DND-41 (cell line): ENCODE measurements around the gene RNASE7.
A peak's percentile ranks its signal among the peaks of the same experiment; 100 is the strongest.

Experiments
- ATAC-seq: fragments of 200-7000 bp; cut with Tn5 transposase; 3 replicates; pipeline ENCODE4 v1.9.1; 2021; ENCODE audit warnings: low read depth; ENCODE audit not compliant: insufficient read depth
- DNase-seq: peaks from one replicate; pipeline ENCODE4 v3.0.0-alpha.2; 2020
- H2AFZ ChIP-seq: 2 replicates; pipeline ENCODE4 v1.6.0; 2012; ENCODE audit warnings: low read depth, low read length
- H3K27ac ChIP-seq: 2 replicates; pipeline ENCODE4 v1.5.1; 2012; ENCODE audit warnings: low read length, inconsistent platforms
- H3K27me3 ChIP-seq: fragments of 200-600 bp; sonication (generic); 2 replicates; pipeline ENCODE4 v1.6.0; 2012; ENCODE audit warnings: low read length, mild to moderate bottlenecking, inconsistent platforms; ENCODE audit not compliant: insufficient read depth, poor library complexity
- H3K36me3 ChIP-seq: 2 replicates; pipeline ENCODE4 v1.5.1; 2012; ENCODE audit warnings: low read length, inconsistent platforms; ENCODE audit not compliant: insufficient read depth
- H3K4me1 ChIP-seq: 2 replicates; pipeline ENCODE4 v1.5.1; 2012; ENCODE audit warnings: mild to moderate bottlenecking, low read length; ENCODE audit not compliant: insufficient read depth
- H3K4me2 ChIP-seq: 2 replicates; pipeline ENCODE4 v1.6.0; 2012; ENCODE audit warnings: mild to moderate bottlenecking, moderate library complexity, low read length, inconsistent platforms; ENCODE audit not compliant: insufficient read depth
- H3K4me3 ChIP-seq, 2 experiments: fragments of 200-600 bp in 1 of 2; shearing (Covaris generic) in 1 of 2; 2 replicates each; pipeline ENCODE4 v1.5.1; 2012 to 2016; ENCODE audit warnings: inconsistent platforms in 2 of 2, low read length in 2 of 2, mild to moderate bottlenecking in 2 of 2, low read depth in 1 of 2, moderate library complexity in 1 of 2
- H3K79me2 ChIP-seq: 2 replicates; pipeline ENCODE4 v1.6.0; 2012; ENCODE audit warnings: low read length, inconsistent platforms; ENCODE audit not compliant: insufficient read depth
- H3K9ac ChIP-seq: 2 replicates; pipeline ENCODE4 v1.6.0; 2012; ENCODE audit warnings: low read depth, mild to moderate bottlenecking, inconsistent platforms, low read length, moderate library complexity
- H3K9me3 ChIP-seq: 2 replicates; pipeline ENCODE4 v1.5.1; 2012; ENCODE audit warnings: low read length, moderate library complexity, mild to moderate bottlenecking, inconsistent platforms; ENCODE audit not compliant: insufficient read depth, severe bottlenecking
- H4K20me1 ChIP-seq: 2 replicates; pipeline ENCODE4 v1.6.0; 2012; ENCODE audit warnings: low read length; ENCODE audit not compliant: insufficient read depth
- CTCF ChIP-seq: IDR thresholded peaks from 2 replicates; pipeline ENCODE4 v1.5.1; 2012; ENCODE audit warnings: borderline replicate concordance, low read length, moderate library complexity, mild to moderate bottlenecking; ENCODE audit not compliant: poor library complexity, severe bottlenecking; ENCODE audit errors: extremely low read depth
- EZH2 ChIP-seq: IDR thresholded peaks from 3 replicates; pipeline ENCODE4 v1.6.1; 2012; ENCODE audit warnings: borderline replicate concordance, low read depth, mild to moderate bottlenecking, moderate library complexity, low read length, inconsistent platforms; ENCODE audit not compliant: severe bottlenecking

RNASE7 gene

GRCh38 chr14:21043387-21043973 is 1.3 kb downstream of the RNASE7 start:
- Histone ChIP-seq H4K20me1 (no peaks in the 10 kb centered on the region), H2AFZ (no peak overlapping the region), H3K9me3 (no peaks in the 10 kb centered on the region), H3K36me3 (no peaks in the 10 kb centered on the region), H3K27ac (no peak overlapping the region), H3K4me2 (no peak overlapping the region), H3K79me2 (no peaks in the 10 kb centered on the region), H3K9ac (no peak overlapping the region), H3K4me1 (0 out of 2 replicates have a peak, but pooled peaks cover 6% of the 10 kb centered on the region), H3K4me3 (no peak overlapping the region), H3K27me3 (peaks cover 21% of the 10 kb centered on the region)
- no peak for ATAC-seq
- no peak for TF ChIP-seq CTCF
- TF ChIP-seq EZH2: no peak
- no peak for DNase-seq

- H3K27ac ChIP-seq: no peak overlapping the region
- H3K27me3 ChIP-seq: peaks cover 24% of the 10 kb centered on the region
- no peak overlapping the region for H3K4me2 ChIP-seq
- H3K9me3 ChIP-seq: no peaks in the 10 kb centered on the region
- H4K20me1 ChIP-seq: no peaks in the 10 kb centered on the region
- no peak overlapping the region for H3K9ac ChIP-seq
- 0 out of 2 replicates have a peak, but pooled peaks cover 6% of the 10 kb centered on the region for H3K4me1 ChIP-seq
- no peak overlapping the region for H3K4me3 ChIP-seq
- no peaks in the 10 kb centered on the region for H3K36me3 ChIP-seq
- DNase-seq (peak; percentile 20), ATAC-seq (peak; percentile 62; the same call in 2 of the 3 replicates)
- H2AFZ ChIP-seq: no peak overlapping the region
- TF ChIP-seq CTCF: no peak
- no peaks in the 10 kb centered on the region for H3K79me2 ChIP-seq
Measured at GRCh38 chr14:21043974-21044618, 1.9 kb downstream of the RNASE7 start.

- Histone ChIP-seq H3K36me3 (no peaks in the 10 kb centered on the region), H2AFZ (no peak overlapping the region), H3K4me3 (no peak overlapping the region), H3K27ac (no peak overlapping the region), H3K4me2 (no peak overlapping the region), H3K79me2 (no peaks in the 10 kb centered on the region), H3K4me1 (0 out of 2 replicates have a peak, but pooled peaks cover 6% of the 10 kb centered on the region), H4K20me1 (no peaks in the 10 kb centered on the region), H3K27me3 (peaks cover 39% of the 10 kb centered on the region), H3K9me3 (no peaks in the 10 kb centered on the region), H3K9ac (no peak overlapping the region)
- no peak for ATAC-seq
- TF ChIP-seq CTCF (no peak), EZH2 (no peak)
- DNase-seq: no peak
Measured at GRCh38 chr14:21047378-21047781, 5.2 kb downstream of the RNASE7 start.
